Stimulated activated CD4-positive, alpha-beta T cell treated with anti-CD3 and anti-CD28 coated beads, Interleukin-15, amount 100 ng/mL, for 1 hour (primary cell): ENCODE measurements around the gene PFDN4.
A peak's percentile ranks its signal among the peaks of the same experiment; 100 is the strongest.

Experiments used
- DNase-seq, 2 donors: peaks; one replicate each; pipeline ENCODE4 v3.0.0-alpha.2; 2020; ENCODE audit warnings: low read depth in 1 of 2, low spot score in 1 of 2

Gene PFDN4

GRCh38 chr20:54207743-54208547, at the start of gene PFDN4:
Gene PFDN4, plus strand, starts transcription at chr20:54208087. Its CDS starts 14 bp downstream, at chr20:54208101.
- peak; percentile 68 to 70 for DNase-seq

DNA sequence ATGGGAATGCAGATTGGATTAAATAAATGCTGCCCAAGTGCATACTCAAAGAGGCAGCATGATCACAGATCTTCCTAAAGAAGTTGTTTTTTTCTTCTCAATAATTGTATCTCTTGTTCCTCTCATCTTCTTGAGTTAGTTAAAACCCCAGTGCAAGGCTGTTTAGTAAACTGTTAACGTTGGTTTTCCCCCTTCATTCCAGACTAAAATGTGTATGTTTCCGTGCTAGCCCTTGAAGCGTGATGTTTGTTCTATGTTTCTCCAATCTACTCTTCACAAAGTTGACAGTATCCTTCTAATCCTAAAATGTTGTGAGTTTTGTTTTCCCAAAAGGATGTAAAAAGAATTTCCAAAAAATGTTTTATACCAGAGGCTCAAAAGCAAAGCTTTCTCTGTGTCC, 49.7 kb upstream of the PFDN4 start:
- no peak for DNase-seq

DNA sequence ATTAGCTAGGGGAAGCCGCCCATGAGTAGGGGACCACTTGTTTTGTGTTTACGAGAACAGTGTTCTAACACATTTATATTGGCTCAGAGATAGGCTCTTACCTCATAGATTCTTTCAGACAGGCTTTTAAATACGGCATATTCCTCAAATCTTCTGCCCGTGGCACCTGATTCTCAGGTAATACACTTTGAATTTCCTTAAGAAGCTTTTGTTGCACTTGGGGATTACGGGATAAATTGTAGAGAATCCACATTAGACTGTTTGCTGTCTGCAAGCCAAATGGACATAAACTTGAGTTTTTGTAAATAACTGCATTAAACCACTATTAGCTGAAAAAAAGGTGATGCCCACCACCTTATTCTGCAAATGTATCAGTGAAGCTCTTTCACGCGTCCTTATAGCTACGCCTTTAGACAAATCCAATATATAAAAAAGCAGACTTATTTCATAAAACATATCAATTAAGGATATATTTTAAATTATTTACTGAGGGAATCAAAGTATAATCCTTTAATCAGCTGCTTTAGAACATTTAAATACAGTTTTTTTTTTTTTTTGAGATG, 49.0 kb upstream of the PFDN4 start:
- DNase-seq = no peak

DNA sequence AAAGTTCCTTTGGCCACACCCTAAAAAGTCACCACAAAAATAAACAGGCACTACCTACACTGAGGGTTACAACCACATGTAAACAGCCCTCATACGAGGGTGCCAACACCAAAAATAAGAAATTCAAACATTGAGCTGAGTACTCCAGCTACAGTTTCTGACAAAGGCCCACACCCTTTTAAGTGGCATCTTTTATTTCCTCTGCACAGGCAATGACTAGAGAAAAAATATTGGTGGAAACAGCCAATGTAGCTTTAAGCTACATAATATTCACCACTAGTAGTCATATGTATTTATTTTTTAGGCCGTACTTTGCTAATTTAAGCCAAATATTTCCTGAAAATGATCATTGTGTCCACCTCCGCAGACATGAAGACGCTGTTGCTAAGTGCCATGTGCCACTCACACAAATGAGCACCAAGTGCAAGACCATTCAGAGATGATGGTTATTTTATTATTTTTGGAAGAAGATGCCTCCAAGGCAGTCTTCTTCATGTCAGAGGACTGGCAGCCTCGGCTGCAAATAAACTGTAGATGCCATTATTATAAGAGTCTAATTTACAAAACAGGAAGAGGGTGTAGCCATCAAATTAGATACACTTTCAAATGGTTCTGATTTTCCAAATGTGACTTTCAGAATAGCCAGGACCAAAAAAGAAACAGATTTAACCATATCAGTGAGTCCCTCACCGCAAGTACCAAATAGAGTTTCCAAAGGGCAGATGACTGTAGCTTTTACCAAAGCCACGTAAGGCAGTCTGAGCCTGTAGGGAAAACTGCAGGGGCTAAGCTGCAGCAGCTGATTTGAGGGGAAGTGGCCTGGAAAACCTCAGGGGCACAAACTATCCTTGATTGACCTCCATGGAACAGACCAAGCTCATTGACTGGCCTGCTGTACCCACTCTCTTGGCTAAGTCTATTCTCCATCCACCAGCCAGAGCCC, 47.6 kb upstream of the PFDN4 start:
- no peak for DNase-seq

GRCh38 chr20:54161008-54161820, 46.7 kb upstream of the PFDN4 start:
- no peak for DNase-seq

- no peak for DNase-seq
These were observed 46.1 kb upstream of the PFDN4 start for GRCh38 chr20:54161821-54162149.

- DNase-seq = no peak
These were observed 45.4 kb upstream of the PFDN4 start for GRCh38 chr20:54162378-54163009.

DNA sequence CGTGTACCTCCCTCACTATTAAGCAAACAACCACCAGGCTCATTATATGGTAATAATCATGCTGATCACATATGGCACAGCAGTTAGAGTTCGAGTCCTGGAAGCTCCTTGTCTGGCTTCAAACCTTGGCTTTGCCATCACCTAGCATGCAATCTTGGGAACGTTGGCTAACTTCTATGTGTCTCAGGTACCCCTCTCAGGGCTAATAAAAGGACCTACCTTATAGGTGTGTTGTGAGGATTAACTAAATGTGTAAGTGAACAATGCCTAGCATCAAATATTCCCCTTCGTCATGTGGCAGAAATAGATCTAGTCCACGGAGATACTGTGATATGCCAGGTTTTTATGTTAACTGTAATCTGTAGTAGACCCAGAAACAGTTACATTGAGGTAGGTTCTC, 44.5 kb upstream of the PFDN4 start:
- DNase-seq = no peak

DNA sequence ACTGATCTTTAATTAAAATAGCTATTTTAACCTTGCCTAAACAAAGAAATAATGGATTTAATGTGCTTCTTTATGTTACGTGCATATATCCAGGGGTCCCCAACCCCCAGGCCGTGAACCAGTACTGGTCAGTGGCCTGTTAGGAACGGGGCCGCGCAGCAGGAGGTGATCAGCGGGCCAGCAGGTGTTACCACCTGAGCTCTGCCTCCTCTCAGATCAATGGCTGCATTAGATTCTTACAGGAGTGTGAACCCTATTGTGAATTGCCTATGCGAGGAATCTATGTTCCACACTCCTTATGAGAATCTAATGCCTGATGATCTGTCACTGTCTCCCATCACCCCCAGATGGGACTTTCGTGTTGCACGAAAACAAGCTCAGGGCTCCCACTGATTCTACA, 42.9 kb upstream of the PFDN4 start:
- DNase-seq = no peak

DNA sequence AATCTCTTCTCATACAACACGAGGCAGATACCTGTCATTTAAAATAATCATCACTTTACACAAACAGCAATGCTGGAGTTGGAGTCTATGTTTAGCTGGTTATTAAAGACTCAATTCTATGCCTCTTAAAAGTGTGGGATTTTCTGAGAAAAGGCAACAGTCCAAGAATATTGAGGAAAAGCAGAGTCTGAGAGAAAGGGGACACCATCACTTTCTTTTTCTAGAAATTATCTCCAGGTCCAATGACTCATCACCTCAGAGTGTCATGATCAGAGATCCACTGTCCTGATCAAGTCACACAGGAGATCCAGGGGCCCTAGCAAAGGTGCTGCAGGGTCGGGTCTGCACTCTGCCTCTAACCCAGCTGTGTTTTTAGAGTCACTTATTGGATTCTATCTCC, 42.1 kb upstream of the PFDN4 start:
- no peak for DNase-seq

DNA sequence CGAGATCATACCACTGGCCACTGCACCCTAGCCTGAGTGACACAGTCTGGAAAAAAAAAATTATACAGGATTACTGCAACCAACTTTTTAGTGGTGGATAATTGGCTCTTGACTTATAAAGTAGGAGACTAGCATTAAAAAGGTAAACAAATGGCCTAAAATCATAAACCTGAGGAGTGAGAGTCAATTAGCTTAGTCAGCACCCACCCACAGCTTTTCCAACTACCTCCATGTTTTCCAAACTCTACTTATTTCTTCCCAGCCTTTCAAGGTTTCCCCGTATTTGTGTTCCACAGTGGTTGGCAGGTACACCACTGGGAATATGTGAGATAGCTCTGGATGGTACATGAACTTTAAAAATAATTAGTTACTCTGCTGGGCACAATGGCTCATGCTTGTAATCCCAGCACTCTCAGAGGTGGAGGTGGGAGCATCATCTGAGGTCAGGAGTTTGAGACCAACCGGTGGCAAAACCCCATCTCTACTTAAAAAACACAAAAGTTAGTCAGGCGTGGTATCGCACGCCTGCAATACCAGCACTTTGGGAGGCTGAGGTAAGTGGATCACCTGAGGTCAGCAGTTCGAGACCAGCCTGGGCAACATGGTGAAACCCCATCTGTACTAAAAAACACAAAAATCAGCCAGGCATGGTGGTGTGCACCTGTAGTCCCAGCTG, 40.8 kb upstream of the PFDN4 start:
- no peak for DNase-seq

DNA sequence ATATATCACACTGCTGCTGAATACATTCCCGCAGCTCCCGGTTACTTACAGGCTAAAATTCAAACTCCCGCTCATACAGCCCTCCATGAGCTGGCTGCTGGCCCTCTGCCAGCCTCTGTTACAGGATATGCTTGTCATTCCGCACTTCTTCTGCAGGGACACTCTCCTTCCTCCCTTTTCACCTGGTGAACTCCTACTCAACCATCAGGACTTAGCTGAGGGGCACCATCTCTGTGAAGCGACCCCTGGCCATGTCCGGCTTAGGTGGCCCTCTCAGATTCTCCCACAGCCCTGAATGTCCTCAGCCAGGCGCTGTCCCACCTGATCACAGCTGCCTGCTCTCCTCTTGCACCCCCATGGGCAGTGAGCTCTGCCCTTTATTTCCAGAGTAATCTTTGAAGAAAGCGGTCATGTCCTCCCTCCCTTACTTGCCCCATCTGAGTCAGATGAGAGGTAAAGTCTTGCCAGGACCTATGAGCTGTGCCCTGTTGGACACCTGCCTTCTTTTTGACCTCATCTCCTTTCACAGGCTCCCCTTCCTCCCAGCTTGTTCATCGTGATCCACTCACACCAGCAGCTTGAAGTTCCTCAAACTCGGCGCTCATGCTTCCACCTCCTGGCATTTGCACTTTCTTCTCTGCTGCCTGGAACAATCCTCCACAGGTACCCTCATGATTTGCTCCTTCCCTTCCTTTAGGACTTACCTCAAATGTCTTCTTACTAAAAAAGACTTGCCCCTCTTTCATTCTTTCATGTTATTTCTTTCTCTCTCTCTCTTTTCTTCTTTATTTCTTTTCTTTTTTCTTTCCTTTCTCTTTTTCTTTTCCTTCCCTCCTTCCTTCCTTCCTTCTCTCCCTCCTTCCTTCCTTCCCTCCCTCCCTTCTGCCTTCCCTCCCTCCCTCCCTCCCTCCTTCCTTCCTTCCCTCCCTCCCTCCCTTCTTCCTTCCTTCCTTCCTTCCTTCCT, 39.7 kb upstream of the PFDN4 start:
- no peak for DNase-seq

DNA sequence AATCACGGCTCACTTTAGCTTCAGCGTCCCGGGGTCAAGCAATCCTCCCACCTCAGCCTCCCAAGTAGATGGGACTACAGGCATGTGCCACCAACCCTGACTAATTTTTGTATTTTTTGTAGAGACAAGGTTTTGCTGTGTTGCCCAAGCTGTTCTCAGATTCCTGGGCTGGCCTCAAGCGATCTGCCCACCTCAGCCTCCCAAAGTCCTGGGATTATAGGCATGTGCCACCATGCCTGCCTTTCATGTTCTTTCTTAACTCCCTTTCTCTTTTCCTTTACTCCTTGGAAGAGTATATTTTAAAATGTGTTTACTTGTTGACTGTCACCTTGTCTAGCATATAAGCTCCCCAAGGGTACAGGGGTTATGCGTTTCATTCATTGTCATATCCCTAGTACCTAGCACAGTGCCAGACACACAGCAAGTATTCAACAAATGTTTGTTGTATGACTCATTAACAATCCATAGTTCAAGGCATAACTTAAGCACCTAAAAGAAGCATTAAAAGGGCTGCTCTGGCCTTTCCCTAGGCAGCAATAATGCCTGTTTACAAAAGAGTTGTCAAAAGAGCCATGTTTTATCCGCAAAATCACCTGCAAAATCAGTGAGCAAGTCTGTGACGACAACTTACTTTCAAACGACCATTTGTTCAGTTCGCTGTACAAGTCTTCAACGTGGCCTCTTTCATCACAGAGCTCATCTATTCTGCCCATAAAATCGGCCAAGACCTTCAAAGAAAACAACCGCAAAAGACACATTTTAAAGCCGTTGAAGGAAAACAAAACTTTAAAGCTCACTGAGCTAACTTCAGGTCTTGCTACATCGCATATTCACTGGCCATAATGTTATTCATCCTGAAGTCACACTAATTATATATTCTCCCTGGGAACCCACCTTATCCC, 38.7 kb upstream of the PFDN4 start:
- DNase-seq = no peak

DNA sequence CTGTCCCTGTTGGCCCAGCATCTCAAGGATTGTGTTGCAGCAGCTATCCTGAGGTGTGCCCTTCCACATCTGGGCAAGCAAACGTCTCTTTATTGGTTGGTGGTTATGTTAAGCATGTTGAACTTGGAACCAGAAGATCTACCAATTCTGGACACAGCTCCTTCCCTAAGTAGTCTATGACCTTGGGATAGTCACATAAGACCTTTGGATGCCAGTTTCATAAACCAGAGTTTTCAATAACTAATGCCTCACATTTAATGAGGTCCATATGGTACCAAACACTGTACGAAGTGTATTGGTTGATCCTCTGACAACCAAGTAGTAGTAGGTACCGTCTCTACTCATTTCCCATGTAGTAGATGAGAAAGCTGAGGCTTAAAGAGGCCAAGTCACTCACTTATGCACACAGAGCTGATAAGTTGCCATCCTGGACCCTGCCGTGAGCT, 37.8 kb upstream of the PFDN4 start:
- no peak for DNase-seq

DNA sequence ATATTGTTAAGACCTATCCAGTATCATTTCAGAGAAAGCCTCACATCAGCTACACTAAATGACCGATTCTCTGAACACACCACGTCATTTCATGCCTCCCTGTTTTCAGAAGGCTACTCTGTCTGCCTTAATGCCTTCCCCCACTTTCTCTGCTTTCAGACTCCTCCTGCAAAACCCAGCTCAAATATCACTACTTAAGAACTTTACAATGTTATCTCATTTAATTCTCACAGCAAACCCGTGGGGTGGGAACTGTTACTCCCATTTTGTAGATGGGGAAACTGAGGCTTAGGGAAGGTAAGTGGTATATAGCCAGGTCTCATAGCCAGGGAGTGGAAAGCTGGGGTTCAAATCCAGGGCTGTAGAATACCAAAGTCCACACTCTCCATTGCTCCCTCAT, 36.9 kb upstream of the PFDN4 start:
- DNase-seq = no peak

DNA sequence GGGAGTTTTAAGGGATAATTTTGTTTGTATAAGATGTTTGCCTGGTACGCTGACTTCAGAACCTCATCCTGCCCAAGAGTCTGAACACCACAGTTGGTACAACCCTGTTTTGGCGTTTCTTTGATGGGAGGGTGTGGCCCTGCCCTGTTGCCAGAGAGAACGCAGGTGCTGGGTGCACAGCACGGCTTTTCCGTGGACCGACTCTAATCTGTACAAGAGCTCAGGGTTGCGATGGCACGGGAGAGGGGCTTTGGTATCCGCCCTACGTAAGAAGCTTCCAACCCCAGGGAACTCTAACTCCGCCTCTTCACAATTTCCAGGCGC, 35.4 kb upstream of the PFDN4 start:
- DNase-seq = no peak

GRCh38 chr20:54172856-54173652, 34.8 kb upstream of the PFDN4 start:
- DNase-seq = no peak
